Esophagus muscularis mucosa (tissue), 3 donors: ENCODE measurements around the gene HABP4.

Experiments used
- POLR2AphosphoS5 ChIP-seq, 2 donors: sonication (generic); formaldehyde crosslinking; IDR thresholded peaks; one replicate each; pipeline ENCODE4 v1.6.1; 2017; ENCODE audit warnings: antibody characterized with exemption in 2 of 2
- TF ChIP-seq, protein P1 (sequence below), 3 experiments: fragments of 200-600 bp in 2 of 3; fragments of 450-650 bp in 1 of 3; sonication (generic) in 2 of 3; IDR thresholded peaks; one replicate each; pipeline ENCODE4 v1.5.1; 2017 to 2019; ENCODE audit warnings: antibody characterized with exemption in 3 of 3, mild to moderate bottlenecking in 2 of 3, moderate library complexity in 1 of 3

DNA sequence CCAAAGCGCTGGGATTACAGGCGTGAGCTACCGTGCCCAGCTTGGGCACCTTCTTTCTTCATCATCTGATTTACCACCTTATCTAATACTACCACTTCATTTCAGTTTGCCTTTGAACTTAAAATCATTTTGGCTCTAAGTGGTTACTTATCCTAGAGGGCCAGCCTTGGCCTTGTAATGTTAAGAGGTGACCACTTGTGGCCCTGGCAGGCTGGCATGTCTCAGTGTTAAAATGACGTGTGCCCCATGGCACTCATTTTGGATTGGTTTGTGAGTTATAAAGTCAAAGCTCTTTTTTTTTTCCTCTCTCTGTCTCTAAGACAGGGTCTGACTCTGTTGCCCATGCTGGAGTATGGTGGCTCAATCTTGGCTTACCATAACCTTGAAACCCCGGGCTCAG is 17.8 kb downstream of the HABP4 start:
- TF ChIP-seq, protein P1, sequence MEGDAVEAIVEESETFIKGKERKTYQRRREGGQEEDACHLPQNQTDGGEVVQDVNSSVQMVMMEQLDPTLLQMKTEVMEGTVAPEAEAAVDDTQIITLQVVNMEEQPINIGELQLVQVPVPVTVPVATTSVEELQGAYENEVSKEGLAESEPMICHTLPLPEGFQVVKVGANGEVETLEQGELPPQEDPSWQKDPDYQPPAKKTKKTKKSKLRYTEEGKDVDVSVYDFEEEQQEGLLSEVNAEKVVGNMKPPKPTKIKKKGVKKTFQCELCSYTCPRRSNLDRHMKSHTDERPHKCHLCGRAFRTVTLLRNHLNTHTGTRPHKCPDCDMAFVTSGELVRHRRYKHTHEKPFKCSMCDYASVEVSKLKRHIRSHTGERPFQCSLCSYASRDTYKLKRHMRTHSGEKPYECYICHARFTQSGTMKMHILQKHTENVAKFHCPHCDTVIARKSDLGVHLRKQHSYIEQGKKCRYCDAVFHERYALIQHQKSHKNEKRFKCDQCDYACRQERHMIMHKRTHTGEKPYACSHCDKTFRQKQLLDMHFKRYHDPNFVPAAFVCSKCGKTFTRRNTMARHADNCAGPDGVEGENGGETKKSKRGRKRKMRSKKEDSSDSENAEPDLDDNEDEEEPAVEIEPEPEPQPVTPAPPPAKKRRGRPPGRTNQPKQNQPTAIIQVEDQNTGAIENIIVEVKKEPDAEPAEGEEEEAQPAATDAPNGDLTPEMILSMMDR (IDR thresholded peaks at IDR 0.05), result no peak
- TF ChIP-seq POLR2AphosphoS5 (IDR thresholded peaks at IDR 0.05), result no peak
